ENCODE measurements around the gene CRYBG1.
"Not testable (repeated sequence)": the region's sequence is repeated elsewhere in the genome, so short reads cannot be mapped to it uniquely, and the experiment has no call there.

Gene CRYBG1

DNA sequence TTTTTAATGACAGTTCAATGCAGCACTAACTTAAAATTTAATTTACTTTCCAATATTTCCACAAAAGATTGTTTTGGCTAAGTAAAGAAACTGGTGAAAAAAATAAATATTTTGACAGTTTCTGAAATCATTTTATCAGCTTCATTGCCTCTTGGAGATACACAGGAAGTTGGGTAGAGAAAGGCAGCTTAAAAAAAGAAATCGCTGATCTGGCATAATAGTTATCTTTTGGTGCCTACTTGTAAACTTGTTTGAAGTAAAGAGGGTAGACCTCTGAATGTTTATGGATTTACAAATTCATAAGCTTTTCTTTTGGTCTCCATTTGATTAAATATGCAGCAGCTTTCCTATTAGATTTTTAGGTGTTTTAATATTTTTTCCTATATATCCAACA lies 165.4 kb downstream of the CRYBG1 start:
- no peak for DNase-seq (ENCODE audit: low read depth)

DNA sequence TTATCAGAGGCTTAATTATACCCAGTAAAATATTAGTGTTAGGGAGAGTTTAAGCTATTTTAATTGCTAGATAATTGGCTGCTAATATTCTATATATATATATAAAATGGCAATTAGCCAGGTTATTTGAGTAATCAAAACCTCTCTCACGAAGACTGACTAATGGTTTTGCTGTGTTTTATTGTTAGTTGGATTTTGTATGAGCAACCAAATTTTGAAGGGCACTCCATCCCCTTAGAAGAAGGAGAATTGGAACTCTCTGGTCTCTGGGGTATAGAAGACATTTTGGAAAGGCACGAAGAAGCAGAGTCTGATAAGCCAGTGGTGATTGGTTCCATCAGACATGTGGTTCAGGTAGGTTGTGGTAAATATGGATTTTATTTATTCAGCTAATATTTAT lies 166.6 kb downstream of the CRYBG1 start:
- DNase-seq (ENCODE audit: low read depth): no peak

DNA sequence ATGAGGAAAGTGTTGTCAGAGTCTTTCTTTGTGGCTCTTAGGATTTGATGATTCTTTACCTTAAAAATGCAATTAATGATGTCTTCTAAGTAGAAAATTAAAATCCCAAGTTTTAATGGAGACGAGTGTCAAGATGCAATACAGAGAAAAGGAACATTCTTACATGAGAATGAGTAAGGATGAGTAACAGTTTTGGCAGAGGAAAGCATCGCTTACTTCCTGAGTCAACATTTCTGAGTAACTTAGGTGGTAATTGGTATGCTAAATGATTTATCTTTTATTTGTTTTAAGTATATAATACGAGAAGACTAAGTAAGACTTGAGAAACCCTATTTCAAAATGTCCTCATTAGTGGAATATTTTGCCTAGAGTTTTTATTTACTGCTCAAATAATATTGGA lies 167.5 kb downstream of the CRYBG1 start:
- DNase-seq (ENCODE audit: low read depth): no peak

DNA sequence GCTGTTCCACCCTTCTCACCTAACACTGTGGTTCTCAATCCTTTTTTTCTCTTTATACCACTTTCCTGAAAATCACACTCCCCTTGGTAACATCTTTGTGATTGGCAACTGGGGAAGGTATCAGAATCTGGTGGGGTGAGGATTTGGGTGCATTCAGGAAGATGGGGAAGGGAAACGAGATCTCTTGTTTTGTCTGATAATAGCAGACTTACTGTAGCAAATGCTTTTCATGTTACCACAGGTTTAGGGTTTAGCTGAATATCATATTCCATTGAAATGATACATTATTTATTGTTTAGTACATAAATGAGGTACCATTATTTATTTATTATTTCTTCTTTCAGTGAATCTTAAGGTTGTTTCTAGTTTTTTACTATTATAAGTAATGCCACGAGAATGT lies 168.0 kb downstream of the CRYBG1 start:
- DNase-seq (ENCODE audit: low read depth): no peak

DNA sequence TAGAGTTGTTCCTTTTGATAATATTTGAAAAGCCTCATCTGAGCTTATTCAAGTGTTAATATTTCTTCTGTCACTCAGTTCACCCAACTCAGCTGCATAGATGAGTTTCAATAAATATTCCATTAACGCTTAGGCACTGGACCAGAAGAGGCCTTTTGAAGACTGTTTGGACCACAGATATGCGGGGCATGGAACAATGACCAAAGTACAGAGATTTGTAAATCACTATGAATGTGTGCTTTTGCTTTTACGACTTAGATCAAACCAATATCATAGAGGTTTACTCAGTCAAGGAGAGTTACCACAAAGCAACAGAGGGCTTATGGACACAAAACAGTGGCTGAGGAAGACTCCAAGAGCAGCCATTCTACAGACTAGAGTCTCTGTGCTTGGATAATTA lies 168.9 kb downstream of the CRYBG1 start:
- no peak for DNase-seq (ENCODE audit: low read depth)

DNA sequence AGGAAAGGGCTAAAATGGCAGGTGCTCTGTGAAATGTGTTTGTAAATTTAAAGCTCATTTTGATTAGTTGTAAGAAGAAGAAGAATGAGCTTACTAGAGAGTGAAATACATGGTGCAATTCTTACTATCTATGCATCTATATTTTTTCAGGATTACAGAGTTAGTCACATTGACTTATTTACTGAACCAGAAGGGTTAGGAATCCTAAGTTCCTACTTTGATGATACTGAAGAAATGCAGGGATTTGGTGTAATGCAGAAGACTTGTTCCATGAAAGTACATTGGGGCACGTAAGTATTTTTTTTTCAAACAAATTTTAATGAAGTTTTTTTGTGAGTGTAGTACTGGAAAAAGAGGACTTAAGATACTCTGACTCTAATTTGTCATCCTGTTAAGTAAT lies 169.5 kb downstream of the CRYBG1 start:
- no peak for DNase-seq (ENCODE audit: low read depth)

DNA sequence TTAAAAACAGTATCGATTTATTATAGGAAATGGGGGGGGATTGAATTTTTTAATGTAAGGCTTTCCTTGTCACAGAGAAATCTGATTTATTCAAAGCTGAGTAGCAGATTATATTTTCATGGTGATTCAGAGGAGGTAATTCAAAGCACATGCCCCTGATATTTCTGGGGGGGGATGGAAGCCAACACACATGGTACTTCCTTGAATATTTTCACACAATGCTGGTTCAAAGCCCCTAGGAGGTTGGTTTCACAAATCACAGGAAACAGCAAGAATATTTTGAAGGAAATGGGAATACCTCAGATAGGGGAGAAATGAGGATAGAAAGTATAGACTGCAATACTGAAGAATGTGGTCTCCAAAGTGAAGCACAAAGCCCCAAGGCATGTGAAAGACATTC lies 170.0 kb downstream of the CRYBG1 start:
- no peak for DNase-seq (ENCODE audit: low read depth)

DNA sequence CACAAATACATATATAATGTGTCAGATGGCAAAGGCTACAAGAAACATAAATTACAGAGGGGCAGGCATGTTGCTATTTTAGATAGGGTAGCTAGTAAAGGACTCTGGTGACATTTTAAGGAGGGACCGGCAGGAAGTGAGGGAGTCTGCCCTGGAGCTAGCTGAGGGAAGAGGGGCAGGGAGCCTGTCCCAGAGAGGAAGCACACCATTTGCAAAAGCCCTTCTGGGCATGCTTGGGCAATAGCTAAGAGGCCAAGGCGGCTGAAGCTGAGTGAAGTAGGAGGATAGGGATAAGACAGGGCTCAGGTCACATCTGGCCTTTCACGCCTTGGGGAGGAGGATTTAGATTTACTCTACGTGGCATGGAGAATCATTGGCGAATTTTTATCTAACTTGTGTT lies 172.5 kb downstream of the CRYBG1 start:
- DNase-seq (ENCODE audit: low read depth): no peak

DNA sequence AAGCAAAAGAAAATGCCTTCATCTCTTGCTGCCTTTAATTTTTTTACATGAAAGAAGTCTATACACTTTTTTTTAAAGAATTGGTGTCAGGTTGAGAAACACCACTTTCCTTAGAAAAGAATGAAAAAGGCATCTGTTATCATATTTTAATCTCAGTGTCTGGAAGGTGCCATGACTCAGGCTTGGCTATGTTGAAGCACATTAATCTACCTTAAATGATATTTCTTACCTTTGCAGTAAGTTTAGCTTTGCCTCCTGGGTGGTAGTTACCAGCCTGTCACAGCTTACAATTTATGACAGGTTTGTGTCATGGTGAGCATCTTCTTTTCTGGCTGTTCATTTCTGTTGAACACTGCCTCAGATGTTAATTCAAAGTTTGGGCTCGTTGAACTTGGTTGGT lies 173.5 kb downstream of the CRYBG1 start:
- DNase-seq (ENCODE audit: low read depth): no peak

DNA sequence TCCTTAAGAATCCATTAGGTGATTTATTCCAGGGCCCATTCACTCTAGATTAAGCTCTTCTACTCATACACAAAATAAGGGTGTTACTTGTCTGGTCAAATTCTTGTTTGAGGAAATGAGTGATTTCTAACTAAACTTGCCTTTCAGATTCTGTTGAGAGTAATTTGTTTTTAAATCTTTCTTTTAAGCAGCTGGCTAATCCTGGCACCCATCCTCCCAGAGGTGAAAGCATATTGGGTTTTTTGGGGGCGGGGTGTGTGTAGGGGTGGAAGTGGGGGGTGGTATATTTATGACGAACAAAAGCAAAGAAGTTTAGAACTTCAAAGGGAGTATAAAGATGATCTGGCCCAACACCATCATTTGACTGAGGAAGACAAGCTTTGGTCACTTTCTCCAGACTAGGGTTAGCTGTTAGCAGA lies 174.1 kb downstream of the CRYBG1 start:
- no peak for DNase-seq (ENCODE audit: low read depth)

DNA sequence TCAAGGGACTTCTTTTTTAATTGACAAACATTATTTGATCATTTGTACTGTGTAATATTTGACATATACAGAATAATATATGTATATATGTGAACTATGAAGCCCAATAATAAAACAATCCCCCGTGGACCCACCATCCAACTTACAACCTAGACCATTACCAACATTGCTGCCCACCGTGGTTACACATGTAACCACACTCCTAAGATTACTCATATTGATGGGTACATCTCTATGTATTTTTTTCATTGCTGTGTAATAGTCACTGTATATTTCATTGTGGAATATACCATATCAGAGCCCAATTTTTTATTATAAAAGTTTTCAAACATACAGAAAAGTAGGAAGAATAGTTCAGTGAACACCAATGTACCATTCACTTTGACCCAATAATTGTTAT lies 174.5 kb downstream of the CRYBG1 start:
- DNase-seq (ENCODE audit: low read depth): no peak

DNA sequence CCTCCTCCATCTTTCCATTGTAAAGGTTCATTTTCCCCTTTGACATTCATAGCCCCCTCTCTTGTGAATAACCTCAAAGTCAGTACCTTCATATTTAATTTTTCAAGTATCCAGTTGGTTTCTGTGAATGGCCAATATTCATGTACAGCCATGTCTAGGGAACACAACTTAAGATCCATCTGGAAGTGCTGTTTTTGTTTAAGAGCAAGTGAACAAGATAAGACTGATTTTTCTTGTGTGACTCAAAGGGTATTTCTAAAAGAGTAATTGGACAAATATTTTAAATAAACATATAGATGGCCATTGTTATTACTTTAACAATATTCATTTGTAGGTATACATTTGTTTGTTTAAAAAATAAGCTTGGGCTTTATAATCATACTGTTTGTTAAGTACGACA lies 175.8 kb downstream of the CRYBG1 start:
- DNase-seq (ENCODE audit: low read depth): no peak

DNA sequence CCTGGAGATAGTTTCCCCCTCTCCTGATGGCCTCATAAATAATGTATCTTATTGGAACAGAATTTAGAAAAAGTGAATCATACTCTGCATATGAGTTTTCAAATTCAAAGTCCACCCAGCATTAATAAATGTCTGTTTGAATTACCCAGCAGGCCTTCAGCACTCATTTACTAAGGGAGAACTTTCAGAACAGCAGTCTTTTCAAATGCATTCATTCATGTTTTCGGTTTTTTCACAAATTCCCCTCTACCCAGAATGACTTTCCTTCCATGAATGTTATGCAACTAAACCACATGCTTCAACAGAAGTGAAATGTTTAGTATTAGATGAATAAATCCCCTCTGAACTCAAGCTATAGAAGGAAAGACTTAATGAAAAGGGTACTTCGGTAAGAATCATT lies 176.3 kb downstream of the CRYBG1 start:
- DNase-seq (ENCODE audit: low read depth): no peak

DNA sequence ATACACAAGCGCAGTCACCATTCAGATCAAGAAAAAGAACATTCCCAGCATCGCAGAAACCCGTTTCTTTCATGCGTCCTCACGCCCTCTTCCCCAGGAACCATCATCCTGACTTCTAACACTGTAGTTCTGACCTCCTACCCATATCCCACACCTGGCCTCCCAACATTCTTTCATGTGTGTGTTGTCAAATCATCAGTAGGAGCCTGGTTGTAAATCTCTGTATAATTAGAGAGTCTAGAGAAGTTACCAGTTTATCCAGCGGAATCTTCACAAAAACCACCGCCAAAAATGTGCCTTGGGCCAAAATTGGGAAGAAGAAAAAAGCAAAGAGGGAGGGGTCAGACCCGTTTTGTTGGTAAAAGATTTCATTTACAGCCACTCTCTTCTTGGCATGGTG lies 177.1 kb downstream of the CRYBG1 start:
- DNase-seq (ENCODE audit: low read depth): no peak

DNA sequence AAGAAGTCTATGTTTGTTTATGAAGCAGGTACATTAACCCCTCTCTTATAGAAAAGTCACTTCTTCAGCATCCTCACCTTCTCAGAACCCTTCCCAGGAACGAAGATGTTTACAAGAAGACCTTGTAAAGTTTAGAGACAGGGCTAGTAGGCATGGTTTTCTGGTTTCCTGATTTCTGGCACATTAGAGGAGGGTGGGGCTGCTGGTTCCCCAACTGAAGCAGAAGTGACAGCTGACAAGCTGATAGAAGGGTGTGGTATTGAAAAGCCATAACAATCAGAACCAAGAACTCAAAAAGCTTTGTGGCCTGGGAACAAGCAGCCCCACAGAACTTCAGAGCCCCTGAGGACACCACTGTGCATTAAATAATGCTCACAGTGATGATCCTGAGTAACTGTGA lies 177.6 kb downstream of the CRYBG1 start:
- DNase-seq (ENCODE audit: low read depth): no peak

DNA sequence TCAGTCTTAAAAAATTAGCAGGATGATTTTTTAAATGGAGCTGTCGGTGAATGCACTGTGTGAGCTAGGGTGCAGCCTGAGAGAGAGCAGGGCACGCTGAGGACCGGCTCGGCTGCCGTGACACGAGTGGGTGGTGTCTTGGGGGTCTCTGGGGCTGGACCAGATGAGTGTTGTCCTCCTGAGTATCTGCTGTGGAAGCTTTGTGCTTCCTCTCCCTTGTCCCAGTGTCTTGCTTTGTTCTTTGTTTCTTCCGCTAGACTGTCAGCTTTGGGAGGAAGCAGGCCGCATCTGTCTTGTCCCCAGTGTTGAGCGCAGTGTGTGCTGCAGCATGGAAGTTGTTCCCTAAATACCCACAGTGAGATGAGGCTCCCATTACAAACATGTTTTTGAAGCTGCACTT lies 179.4 kb downstream of the CRYBG1 start:
- no peak for DNase-seq (ENCODE audit: low read depth)

DNA sequence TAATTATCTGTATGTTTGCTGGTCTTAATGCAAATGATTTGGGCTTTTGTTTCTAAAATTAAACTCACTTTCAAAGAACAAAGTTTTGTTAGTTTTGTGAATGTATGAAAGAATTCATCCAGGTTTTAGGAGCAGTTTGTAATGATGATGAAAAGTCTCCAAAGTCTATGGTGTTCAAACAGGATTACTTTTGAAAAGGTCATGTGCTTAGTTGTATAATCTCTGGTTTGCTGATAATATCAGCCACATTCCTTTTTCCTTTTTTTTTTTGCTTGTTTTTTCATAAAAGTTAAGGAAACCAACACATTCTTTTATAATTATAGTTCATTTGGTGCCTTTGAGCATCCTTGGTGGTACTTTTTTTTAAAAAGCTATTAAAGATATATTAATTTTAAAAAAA lies 179.9 kb downstream of the CRYBG1 start:
- DNase-seq (ENCODE audit: low read depth): no peak

DNA sequence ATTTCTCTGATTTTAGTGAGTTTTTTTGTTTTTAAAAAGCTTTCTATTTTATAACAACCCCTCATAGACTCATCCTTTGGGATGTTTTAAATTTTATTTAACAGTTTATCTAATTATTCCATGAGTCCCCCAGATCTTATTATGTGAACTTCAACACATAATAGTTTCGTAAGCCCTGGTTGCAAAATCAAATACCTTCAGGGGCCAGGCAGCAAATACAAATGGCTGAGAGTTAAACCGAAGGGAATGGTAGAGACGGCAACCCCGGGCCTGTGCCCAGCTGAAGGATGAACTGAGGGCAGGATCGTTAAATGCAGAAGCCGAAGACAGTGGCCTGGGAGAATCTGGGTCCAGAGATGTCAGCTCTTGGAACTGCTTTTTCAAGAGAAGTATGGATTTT lies 180.4 kb downstream of the CRYBG1 start:
- no peak for DNase-seq (ENCODE audit: low read depth)

DNA sequence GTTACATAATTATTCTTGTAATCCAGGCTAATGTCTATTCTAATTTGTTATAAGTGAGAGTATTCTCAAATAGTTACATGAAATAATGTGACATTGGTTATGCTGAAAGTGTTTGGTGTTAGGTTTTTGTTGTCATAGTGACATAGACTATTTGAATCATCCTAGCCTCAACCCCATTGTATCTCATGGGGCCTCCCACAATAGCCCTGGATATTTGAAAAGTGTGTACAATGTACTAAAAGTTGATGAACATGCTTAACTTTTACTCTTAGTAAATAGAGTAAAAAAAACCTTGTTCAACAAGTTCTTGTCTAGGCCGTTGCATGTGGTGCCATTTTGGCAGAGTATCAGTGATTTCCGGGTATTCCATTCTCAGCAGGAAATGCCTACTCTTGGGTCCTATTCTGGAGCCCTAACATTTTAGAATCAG lies 185.8 kb downstream of the CRYBG1 start:
- DNase-seq (ENCODE audit: low read depth): no peak

DNA sequence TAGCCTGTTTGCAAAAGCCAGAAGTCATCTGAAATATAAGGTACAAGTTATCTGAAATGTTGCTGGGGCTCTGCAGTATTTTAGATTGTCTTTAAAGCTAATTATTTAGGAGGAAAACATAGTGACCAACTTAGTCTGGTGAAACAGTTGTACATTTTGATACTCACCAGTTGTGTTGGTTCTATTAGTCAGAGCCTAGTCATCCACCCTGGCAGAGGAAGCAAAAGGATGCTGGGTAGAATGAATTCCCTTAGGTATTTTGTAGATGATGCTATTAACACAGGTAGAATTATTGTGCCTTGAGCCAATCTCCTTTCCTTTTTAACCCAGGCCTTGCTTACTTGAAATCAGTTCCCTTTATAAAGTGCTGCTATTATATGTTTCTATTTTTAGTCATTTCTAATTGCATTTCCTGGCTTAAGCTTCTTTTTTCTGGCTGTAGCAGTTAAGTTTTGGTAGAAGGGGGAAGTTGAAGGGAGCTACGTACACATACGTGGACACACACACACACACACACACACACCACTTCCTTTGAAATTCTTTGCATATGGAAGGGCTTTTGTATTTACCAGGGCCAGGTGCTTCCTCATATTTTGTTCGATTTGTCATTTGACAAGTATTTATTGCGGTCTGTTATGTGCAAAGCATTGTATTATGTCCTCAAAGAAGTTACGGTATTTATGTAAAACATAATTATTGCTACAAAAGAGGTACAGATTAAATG lies 186.3 kb downstream of the CRYBG1 start:
- DNase-seq (ENCODE audit: low read depth): no peak

DNA sequence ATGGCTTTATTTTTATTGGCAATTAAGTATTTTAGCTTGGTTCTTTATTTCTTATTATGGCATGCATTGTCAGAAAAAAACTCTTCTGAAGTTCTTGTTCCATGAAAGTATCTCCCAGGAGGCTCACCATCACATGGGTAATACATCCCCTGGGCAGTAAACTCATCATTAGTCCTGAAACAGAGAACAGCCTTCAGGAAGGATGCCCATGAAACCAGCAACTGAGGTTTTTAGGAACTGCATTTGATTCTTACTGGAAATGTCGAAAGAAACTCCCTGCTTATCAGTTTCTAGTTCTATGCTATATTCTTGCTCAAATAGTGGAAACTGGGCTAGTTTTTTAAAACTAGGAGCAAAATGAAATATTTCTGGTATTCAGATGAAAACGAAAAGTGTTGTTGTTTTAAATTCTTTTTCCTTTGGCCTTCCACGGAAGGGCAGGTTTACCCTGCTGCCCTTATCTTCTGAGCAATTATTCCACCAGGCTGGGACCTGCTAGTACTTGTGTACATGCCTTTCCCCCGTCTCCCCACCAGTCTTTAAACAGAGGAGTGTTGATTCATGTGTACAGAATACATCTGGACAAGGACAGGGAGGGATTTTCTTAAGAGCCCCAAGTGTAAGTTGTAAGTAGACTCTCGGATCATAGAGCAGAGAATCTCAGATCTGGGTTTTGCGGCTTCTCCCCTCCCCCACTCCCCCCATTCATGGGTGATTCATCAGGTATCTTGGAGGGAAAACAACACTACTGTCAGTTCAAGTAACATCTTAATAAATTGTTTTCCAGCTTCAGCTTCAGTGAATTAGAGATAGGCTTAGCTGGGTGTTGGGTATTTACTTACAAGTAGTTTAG lies 187.3 kb downstream of the CRYBG1 start:
- no peak for DNase-seq (ENCODE audit: low read depth)

DNA sequence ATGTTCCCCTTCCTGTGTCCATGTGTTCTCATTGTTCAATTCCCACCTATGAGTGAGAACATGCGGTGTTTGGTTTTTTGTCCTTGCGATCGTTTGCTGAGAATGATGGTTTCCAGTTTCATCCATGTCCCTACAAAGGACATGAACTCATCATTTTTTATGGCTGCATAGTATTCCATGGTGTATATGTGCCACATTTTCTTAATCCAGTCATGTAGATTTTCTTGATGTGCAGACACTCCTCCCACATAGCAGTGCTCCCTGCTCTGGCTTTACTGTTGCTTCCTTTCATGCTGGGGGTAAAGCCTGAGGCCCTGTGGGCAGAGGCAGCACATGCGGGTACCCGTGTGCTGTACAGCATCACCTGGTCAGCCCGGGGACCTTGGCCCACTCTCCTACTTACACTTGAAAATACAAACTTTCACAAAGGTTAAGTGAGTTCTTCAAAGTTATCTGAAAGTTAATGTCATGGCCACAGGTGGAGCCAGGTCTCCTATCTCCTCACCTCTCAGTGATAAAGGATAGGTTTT lies 188.5 kb downstream of the CRYBG1 start:
- DNase-seq (ENCODE audit: low read depth): not testable (repeated sequence)

DNA sequence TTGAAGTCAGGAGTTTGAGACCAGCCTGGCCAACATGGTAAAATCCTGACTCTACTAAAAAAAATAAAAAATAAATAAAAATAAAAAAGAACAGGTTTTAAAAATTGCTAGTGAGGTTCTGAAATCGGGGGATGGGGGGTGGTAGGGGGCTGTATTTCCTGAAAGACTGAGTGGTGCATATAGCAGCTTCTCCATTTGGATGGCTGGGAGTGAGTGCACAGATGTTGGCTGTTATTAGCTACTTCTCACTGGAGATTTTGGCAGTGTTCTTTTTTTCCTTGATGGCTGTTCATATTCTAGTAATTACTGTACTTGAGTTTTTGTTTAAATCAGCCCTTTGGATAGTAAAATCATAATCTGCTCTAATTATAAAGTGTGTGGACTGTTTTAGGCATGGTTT lies 189.0 kb downstream of the CRYBG1 start:
- no peak for DNase-seq (ENCODE audit: low read depth)

Measured in activated T-cell treated with anti-CD3 and anti-CD28 coated beads for 1 hour (primary cell).